ENCODE data around the gene U2AF2.

- no peak for TF ChIP-seq CTCF (IDR thresholded peaks at IDR 0.05)
- TF ChIP-seq POLR2A (IDR thresholded peaks at IDR 0.05; ENCODE audit: low read depth), result no peak
- no peak for TF ChIP-seq POLR2AphosphoS5 (IDR thresholded peaks at IDR 0.05)
Observed at GRCh38 chr19:55717251-55717650, 62.4 kb downstream of the U2AF2 start.
